Aorta (tissue), 5 donors: ENCODE results near the gene NRIP3. TPM values are rescaled to one million over a fixed set of nuclear protein-coding genes. Genes with fewer than 3 reads are reported as not detected.

Experiments
- ATAC-seq: fragments of 200-7000 bp; cut with Tn5 transposase; one replicate; pipeline ENCODE4 v1.9.1; 2022; ENCODE audit warnings: moderate library complexity; ENCODE audit not compliant: low FRiP score
- DNase-seq, 2 donors: peaks; one replicate each; pipeline ENCODE4 v3.0.0-alpha.2; 2020
- H3K27ac ChIP-seq, 2 donors: one replicate each; pipeline ENCODE4 v1.5.1; 2013; ENCODE audit warnings: low read length in 2 of 2, mild to moderate bottlenecking in 2 of 2, moderate library complexity in 2 of 2, control low read depth in 1 of 2, inconsistent platforms in 1 of 2, low read depth in 1 of 2
- H3K27me3 ChIP-seq, 2 donors: one replicate each; pipeline ENCODE4 v1.6.1; 2013; ENCODE audit warnings: control low read depth in 1 of 2, low read length in 1 of 2, mild to moderate bottlenecking in 1 of 2, moderate library complexity in 1 of 2; ENCODE audit not compliant: insufficient read depth in 2 of 2, control insufficient read depth in 1 of 2
- H3K36me3 ChIP-seq, 2 donors: one replicate each; pipeline ENCODE4 v1.6.1; 2013; ENCODE audit warnings: control low read depth in 1 of 2, low read length in 1 of 2, mild to moderate bottlenecking in 1 of 2; ENCODE audit not compliant: insufficient read depth in 2 of 2, control insufficient read depth in 1 of 2
- H3K4me1 ChIP-seq, 2 donors: one replicate each; pipeline ENCODE4 v1.6.1; 2013; ENCODE audit warnings: low read length in 2 of 2, control low read depth in 1 of 2, mild to moderate bottlenecking in 1 of 2, moderate library complexity in 1 of 2; ENCODE audit not compliant: insufficient read depth in 2 of 2, control insufficient read depth in 1 of 2
- H3K4me3 ChIP-seq, 2 donors: one replicate each; pipeline ENCODE4 v1.5.1; 2013; ENCODE audit warnings: low read length in 2 of 2, control low read depth in 1 of 2, mild to moderate bottlenecking in 1 of 2
- H3K9me3 ChIP-seq: one replicate; pipeline ENCODE4 v1.6.1; 2013; ENCODE audit warnings: mild to moderate bottlenecking, low read length; ENCODE audit not compliant: control insufficient read depth
- WGBS, 2 donors: extraction: QIAGEN DNeasy Blood & Tissue Kit; methylation state at CpG; one replicate each; pipeline ENCODE4 v1.1.7; 2013; 5-methylcytosine and 5-hydroxymethylcytosine counted together
- intact Hi-C, 2 donors: fragments of 100-400 bp; cut with DNase I; formaldehyde crosslinking; loops; one replicate each; pipeline versions ENCODE4 v1.14.2 to v1.15.0; 2022
- polyA plus RNA-seq, 2 donors: library from polyadenylated mRNA; stranded (reverse); fragments of 200-250 nt; gene quantifications; one replicate each; pipeline ENCODE4 v1.2.3, GENCODE V29; 2013
- total RNA-seq, 2 donors: library from RNA; stranded (reverse); fragmentation: NEBNext Ultra II Directional; extraction: Animal tissue kit (Norgen Biotek cat#: 25700); gene quantifications; one replicate each; pipeline ENCODE4 v1.2.1, GENCODE V29; 2021
- donor health status: healthy with polysubstance abuse.
- donor health status: Bipolar disorder and iron deficiency.
- donor health status: DM: no; HTN: no; CAD: no.
- donor health status: DM: no; HTN: no; CAD: no.
- donor health status: DM: yes; HTN: yes; CAD: no.

NRIP3 gene
- total and polyA plus RNA-seq, 4 donors, result 0.63 to 2.6 (median 1.6) TPM

DNA sequence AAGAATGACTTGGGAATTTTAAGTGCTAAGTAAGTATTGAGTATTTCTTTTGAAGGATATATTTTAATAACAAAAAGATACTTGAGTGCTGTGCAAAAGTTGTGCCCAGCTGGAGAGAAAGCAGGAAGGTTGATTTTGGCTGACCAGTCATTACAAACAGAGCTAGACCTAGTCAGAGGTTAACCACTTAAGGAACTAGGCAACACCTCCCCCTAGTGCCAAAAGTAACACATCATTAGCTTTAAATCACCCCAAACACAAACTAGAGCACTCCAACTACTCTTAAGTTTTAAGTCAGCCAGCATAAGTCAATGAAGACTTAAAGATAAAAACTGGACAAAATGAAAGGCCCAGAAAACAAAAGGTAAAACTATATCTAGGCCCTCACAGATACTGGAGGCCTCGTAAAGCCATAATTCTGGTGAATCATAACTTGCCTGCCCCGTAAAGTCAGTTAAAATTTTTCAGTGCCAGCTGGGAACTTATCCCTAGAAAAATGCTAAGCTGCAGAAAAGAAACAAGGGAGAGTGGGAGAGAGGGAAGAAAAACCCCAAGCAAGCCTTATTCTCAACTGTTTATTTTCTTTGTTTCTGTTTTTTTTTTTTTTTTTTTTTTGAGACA lies 44.1 kb downstream of the NRIP3 start:
- Histone ChIP-seq H3K4me1 (peaks cover 0 to 5% of the 10 kb centered on the region in 2 donors), H3K27ac (no peak overlapping the region), H3K27me3 (no peaks in the 10 kb centered on the region), H3K9me3 (no peaks in the 10 kb centered on the region), H3K4me3 (no peak overlapping the region), H3K36me3 (peaks cover 0 to 5% of the 10 kb centered on the region in 2 donors)
- no peak for ATAC-seq
- intact Hi-C loops, result loop anchor here (2.0 to 10.0 kb wide), 5 partner anchors 42 to 275 kb away; partner anchors contain the start of genes RPL27A (in 1 of the 2) and TRIM66 (in 1 of the 2)
- no peak for DNase-seq
- 2% methylated on average over 2 of the region's 2 CpGs for WGBS, 2 donors

DNA sequence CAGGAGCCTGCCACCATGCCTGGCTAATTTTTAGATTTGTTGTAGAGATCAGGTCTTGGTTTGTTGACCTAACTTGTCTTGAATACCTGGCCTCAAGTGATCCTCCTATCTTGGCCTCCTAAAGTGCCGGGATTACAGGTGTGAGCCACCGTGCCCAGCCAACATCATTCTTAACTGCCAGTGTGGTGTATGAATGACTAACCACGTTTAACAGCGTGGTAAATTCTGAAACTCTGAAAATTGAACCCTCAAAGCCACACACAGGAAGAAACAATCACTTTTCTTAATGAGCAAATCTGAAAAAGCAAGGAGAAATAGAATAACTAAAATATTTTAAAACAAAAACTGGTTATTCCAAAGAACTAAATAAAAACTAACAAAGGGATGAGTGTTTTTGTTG lies 46.9 kb downstream of the NRIP3 start:
- H3K27me3 ChIP-seq, result no peaks in the 10 kb centered on the region
- ATAC-seq, result no peak
- peaks cover 2 to 5% of the 10 kb centered on the region in 2 donors for H3K36me3 ChIP-seq
- H3K4me3 ChIP-seq, result no peak overlapping the region
- no peak overlapping the region for H3K27ac ChIP-seq
- intact Hi-C loops, result loop anchor here in 1 of 2 donors (10.0 kb wide), 1 partner anchor 142 kb away; a partner anchor contains a TSS
- WGBS, 2 donors, result 87 to 91% methylated on average over 4 of the region's 4 CpGs
- no peaks in the 10 kb centered on the region for H3K4me1 ChIP-seq
- H3K9me3 ChIP-seq, result no peaks in the 10 kb centered on the region
- DNase-seq, result no peak

DNA sequence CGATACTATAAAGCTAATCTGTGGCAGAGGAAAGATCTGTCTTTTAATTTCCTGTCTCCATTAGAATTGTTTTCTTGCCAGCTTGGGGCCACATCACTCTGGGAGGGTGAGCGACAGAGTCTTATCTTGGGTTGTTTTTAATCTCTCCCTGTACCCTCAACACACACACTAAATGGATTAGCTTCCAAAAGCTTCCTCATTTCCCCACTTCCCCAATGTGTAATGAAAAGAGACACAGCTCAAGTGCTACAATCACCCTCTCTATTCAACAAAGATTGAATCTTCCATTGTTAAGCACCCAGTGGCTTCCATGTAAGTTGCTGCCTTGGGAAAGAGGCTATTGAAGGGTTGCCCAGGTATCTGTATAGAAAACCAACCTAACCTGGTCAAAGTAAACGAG lies 54.9 kb downstream of the NRIP3 start:
- 77 to 82% methylated on average over 3 of the region's 3 CpGs for WGBS, 2 donors
- Histone ChIP-seq H3K27me3 (no peaks in the 10 kb centered on the region), H3K4me1 (no peaks in the 10 kb centered on the region), H3K9me3 (no peaks in the 10 kb centered on the region), H3K27ac (no peak overlapping the region), H3K36me3 (peaks cover 4 to 11% of the 10 kb centered on the region in 2 donors), H3K4me3 (no peak overlapping the region)
- ATAC-seq (no peak), DNase-seq (no peak)
- intact Hi-C loops, result no loop called here

DNA sequence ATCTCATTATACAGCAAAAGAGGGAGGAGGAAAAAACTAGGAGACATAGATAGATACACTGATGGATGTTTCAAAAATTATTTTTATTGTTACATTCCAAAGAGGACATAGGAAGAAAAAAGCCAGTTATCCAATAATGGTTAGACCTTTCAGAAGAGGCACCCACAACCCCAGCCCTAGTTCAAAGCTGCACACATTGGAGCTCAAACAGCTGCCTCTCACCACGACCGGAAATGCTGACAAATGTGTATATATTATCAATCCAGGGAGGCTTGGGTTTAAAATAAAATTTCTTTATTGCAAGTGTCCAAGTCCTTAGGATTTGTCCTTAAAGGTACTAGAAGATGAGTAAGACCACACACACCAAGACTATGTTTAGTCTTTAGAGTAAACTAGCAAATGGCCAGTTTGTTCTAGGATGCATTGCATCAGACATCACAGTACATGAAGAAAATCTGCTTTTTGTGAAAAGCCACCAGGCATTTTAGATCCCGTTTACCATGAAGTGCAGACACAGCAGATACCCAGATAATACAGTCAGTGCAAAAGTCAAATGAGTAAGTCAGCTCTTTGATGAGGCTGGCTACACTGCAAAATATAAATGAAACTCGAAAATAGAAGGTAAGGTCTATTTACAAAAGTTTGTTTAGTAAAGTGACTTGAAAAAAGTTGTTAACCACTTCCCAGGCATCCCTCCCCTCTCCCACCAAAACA lies 56.4 kb downstream of the NRIP3 start:
- Histone ChIP-seq H3K9me3 (no peaks in the 10 kb centered on the region), H3K27me3 (no peaks in the 10 kb centered on the region), H3K4me1 (no peaks in the 10 kb centered on the region), H3K36me3 (peaks cover 2 to 11% of the 10 kb centered on the region in 2 donors), H3K4me3 (no peak overlapping the region), H3K27ac (no peak overlapping the region)
- no peak for DNase-seq
- intact Hi-C loops, result no loop called here
- WGBS, 2 donors, result 81 to 82% methylated on average over 4 of the region's 4 CpGs
- no peak for ATAC-seq

DNA sequence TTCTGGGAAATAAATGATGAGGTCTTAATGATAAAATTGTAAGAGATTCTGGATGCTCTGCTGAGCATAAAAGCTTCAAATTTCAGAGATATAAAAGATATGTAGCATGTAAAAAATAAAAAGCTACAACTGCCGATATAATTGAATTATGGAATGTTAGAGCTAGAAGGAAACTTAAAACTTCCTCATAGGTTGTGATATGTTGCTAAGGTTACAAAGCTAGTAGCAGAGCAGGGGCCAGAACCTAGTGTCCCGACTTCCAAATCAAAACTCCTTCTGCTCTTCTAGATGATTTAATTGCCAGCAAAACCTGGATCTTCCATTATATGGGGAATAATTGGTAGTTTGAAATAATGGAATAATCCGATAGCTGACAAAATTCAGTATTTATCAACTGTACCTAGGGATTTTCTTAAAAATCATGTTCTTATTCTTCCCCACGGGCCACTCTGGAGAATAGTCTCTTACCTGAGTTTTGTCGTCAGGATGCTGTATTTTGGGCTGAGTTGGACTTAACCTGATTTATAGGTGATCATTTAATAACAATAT lies 61.2 kb downstream of the NRIP3 start, which contains the start of gene ASCL3:
Gene ASCL3 (minus strand): TSS at position 499 of the 549 bp plus-strand sequence. CDS start 4,855 bp downstream, outside the sequence.
- 71 to 82% methylated on average over 5 of the region's 5 CpGs for WGBS, 2 donors
- DNase-seq (no peak), ATAC-seq (no peak)
- H3K36me3 ChIP-seq, result peaks cover 0 to 1% of the 10 kb centered on the region in 2 donors
- no peaks in the 10 kb centered on the region for H3K9me3 ChIP-seq
- H3K27me3 ChIP-seq, result no peaks in the 10 kb centered on the region
- no peaks in the 10 kb centered on the region for H3K4me1 ChIP-seq
- no peak within 1 kb of the TSS for H3K4me3 ChIP-seq
- intact Hi-C loops, result no loop called here
- no peak within 1 kb of the TSS for H3K27ac ChIP-seq

DNA sequence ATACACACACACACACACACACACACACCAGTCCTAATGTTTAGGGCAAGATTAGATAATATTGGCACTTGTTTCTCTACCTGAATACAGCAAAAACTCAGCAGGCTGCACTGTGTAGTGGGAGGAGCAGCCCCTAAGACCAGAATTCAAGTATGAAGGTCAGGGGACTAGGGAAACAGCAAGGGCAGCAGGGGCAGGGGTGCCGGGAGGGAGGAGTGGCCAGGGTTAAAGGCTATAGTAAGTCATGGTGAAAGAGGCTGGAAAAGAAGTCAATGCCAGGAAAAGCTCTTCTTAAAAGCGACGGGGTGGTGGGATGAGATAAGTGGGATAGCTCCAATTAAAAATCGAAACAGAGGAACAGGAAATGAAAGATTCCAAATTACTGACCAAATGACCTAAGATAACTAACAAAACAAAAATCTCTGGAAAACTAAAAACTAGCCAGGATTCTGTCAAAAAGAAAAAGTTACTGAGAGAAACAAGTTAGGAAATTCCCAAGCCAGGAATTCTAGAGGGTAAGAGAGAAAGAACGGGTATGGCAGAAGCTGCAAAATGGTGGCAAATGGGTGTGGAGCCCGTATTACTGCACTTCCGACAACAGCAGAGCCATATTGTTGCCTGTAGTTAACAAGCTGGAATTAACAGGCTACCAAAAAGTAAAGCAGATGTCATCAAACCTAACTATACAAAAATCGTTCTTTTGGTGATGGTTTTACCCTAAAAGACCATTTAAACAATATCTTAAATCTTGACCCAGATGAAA lies 62.3 kb downstream of the NRIP3 start:
- Histone ChIP-seq H3K36me3 (no peaks in the 10 kb centered on the region), H3K4me1 (no peaks in the 10 kb centered on the region), H3K27me3 (no peaks in the 10 kb centered on the region), H3K4me3 (no peak overlapping the region), H3K27ac (no peak overlapping the region), H3K9me3 (no peaks in the 10 kb centered on the region)
- no peak for ATAC-seq
- WGBS, 2 donors, result 46 to 51% methylated on average over 8 of the region's 8 CpGs
- intact Hi-C loops, result no loop called here
- DNase-seq, result peak in 1 of 2 donors; percentile 16

DNA sequence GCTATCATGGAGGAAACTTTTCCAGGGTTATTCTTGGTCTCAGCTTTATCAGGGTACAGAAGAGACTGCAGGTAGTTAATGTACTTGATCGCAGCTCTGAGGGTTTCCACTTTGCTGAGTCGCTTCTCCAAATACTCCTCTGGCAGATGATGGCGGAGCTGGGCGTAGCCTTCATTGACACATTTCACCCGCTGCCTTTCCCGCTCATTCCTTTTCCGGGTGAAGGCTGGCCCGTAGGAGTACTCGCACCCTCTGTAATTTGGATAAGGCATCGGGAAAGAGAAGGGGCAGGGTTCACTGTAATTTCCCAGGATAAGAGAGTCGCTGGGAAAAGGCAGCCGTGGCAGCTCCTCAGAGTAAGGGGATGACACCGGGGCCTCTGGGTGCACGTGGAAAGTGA lies 66.1 kb downstream of the NRIP3 start:
- H3K36me3 ChIP-seq, result no peaks in the 10 kb centered on the region
- intact Hi-C loops, result no loop called here
- DNase-seq, result no peak
- 84 to 89% methylated on average over 14 of the region's 14 CpGs for WGBS, 2 donors
- no peak overlapping the region for H3K27ac ChIP-seq
- H3K9me3 ChIP-seq, result no peaks in the 10 kb centered on the region
- H3K4me1 ChIP-seq, result no peaks in the 10 kb centered on the region
- H3K27me3 ChIP-seq, result no peaks in the 10 kb centered on the region
- no peak overlapping the region for H3K4me3 ChIP-seq
- no peak for ATAC-seq

DNA sequence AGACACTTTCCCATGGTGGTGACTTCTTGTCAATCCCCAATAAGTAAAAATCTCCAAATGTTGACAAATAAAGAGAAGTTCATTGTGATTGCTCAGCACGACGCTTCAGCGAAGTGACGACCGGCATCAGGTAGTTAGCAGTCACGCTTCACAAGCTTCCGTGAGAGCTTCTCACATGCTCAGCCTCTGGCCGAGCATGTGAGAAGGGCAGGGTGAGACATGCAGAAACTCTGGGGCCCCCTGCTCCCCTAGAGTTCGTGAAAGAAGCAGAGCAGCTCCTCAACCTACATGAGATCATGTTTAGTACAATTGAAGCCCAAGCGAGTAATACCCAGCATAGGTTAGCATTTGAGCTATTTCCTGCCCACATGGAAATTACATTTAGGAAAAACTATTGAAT lies 66.6 kb downstream of the NRIP3 start:
- Histone ChIP-seq H3K4me1 (no peaks in the 10 kb centered on the region), H3K4me3 (no peak overlapping the region), H3K27me3 (no peaks in the 10 kb centered on the region), H3K9me3 (no peaks in the 10 kb centered on the region), H3K27ac (no peak overlapping the region), H3K36me3 (no peaks in the 10 kb centered on the region)
- 83 to 89% methylated on average over 10 of the region's 10 CpGs for WGBS, 2 donors
- ATAC-seq, result no peak
- DNase-seq, result no peak
- intact Hi-C loops, result no loop called here
